Choroid plexus epithelial cell (primary cell): Measurements from ENCODE around the gene OOSP4A.

ENCODE experiments used
- DNase-seq: peaks from one replicate; pipeline ENCODE4 v3.0.0-alpha.2; 2010; ENCODE audit warnings: low read depth
- H3K4me3 ChIP-seq: 2 replicates; pipeline ENCODE4 v1.5.1; 2011; ENCODE audit warnings: low read depth, mild to moderate bottlenecking, control low read depth, low read length, moderate library complexity
- CTCF ChIP-seq: conservative IDR thresholded peaks from 2 replicates; pipeline ENCODE4 v1.5.1; 2011; ENCODE audit warnings: low read depth, mild to moderate bottlenecking, control low read depth, inconsistent platforms, low read length, moderate library complexity

The OOSP4A gene

DNA sequence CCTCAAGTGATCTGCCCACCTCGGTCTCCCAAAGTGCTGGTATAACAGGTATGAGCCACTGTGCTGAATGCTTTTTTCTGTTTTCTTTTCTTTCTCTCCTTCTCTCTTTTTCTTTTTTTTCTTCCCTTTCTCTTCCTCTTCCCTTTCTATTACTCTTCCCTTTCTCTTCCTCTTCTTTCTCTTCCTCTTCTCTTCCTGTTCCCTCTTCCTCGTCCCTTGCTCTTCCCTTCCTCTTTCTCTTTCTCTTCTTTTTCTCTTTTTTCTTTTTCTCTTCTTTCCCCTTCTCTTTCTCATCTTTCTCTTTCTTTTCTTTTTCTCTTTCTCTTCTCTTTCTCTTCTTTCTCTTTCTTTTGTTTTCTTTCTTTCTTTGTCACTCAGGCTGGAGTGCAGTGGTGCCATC, 24.4 kb upstream of the OOSP4A start:
- DNase-seq = no peak
- no peak for TF ChIP-seq CTCF
- no peak overlapping the region for H3K4me3 ChIP-seq

DNA sequence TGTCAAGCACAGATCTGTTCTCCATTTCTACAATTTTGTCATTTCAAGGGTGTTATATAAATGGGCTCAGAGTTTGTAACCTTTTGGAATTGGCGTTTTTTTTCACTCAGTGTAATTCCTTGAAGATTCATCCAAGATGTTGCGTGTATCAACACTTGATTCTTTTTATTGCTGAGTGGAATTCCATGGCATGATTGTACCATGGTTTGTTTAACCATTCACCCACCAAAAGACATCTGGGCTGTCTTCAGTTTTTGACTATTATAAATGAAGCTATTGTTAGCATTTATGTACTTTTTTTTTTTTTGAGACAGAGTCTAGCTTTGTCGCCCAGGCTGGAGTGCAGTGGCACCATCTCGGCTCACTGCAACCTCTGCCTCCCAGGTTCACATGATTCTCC, 22.7 kb upstream of the OOSP4A start:
- no peak for DNase-seq
- TF ChIP-seq CTCF = no peak
- H3K4me3 ChIP-seq = no peak overlapping the region

DNA sequence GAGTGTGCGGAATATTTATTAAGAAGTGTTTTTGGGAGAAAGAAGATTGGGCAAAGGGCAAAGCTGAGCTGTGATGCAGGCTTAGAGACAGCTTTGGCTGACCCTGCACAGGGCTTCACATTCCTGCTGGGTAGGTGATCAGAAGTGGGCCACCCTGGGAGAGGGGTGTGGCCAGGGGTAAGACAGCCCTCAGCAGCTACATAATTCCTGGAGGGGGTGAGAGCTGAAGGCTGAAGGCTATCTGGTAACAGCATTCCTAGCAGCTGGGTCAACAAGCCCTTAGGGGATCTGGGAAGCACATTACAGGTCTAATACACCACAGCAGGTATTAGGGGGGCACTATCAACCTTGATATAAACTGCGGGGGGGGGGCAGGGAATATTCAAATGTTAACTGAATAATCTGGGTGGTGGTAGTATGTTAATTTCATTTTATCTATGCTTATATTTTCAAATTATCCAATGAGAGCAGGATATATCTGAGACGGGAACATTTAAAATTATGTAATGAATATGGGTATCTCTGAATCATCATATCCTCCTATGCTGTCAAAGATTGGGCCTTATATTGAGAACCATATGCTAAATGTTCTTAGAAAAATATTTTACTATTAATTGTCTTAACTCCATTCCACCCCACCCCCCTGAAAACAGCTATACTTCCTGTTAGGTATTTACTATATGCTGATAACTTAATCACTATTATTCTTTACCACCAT, 19.7 kb upstream of the OOSP4A start:
- no peak for DNase-seq
- TF ChIP-seq CTCF = no peak

GRCh38 chr11:59944720-59945119, 19.1 kb upstream of the OOSP4A start:
- no peak for TF ChIP-seq CTCF
- H3K4me3 ChIP-seq = no peak overlapping the region
- no peak for DNase-seq

More for the DNA sequence above, 19.7 kb upstream of the OOSP4A start:
- H3K4me3 ChIP-seq = no peak overlapping the region

- H3K4me3 ChIP-seq = no peak overlapping the region
- TF ChIP-seq CTCF = no peak
- no peak for DNase-seq
Measured at GRCh38 chr11:59953463-59954218, 10.2 kb upstream of the OOSP4A start.

GRCh38 chr11:59954219-59954847, 9.5 kb upstream of the OOSP4A start:
- DNase-seq = no peak
- H3K4me3 ChIP-seq = no peak overlapping the region
- TF ChIP-seq CTCF = no peak
